ENCODE measurements around the gene ANKRD63. TPM values are rescaled to one million over a fixed set of nuclear protein-coding genes. Genes with fewer than 3 reads are reported as not detected.

ANKRD63 gene
- total RNA-seq, 1 experiment from 2014 or later: 0.46 TPM

GRCh38 chr15:40248006-40248783, 34.7 kb downstream of the ANKRD63 start:
- Histone ChIP-seq H3K4me2 (ENCODE audit: insufficient read depth, insufficient read length, low read length) (no peak overlapping the region), H3K23me2 (ENCODE audit: insufficient read length, low read depth, low read length, poor library complexity, severe bottlenecking) (peaks cover 9% of the 10 kb centered on the region), H2BK20ac (ENCODE audit: low read depth, low read length, poor library complexity, severe bottlenecking) (no peak overlapping the region), H3K14ac (ENCODE audit: insufficient read depth, low read length) (no peak overlapping the region), H3K18ac (ENCODE audit: insufficient read length, low read depth, low read length) (no peak overlapping the region), H3K9me3 (ENCODE audit: control insufficient read depth, low read depth, low read length) (no peaks in the 10 kb centered on the region), H4K91ac (ENCODE audit: insufficient read length, low read depth, low read length) (no peak overlapping the region), H3K79me2 (ENCODE audit: insufficient read depth, low read length) (no peaks in the 10 kb centered on the region), H3K9ac (ENCODE audit: extremely low read depth, insufficient read length, low read length) (no peak overlapping the region), H3K79me1 (ENCODE audit: insufficient read depth, low read depth, low read length, poor library complexity, severe bottlenecking) (no peaks in the 10 kb centered on the region), H2AK5ac (ENCODE audit: insufficient read length, low read length) (no peak overlapping the region), H2BK5ac (ENCODE audit: insufficient read length, low read length) (no peak overlapping the region), H3K27me3 (ENCODE audit: insufficient read depth, low read length) (peaks cover 9% of the 10 kb centered on the region; the same call in 1 of the 2 replicates), H3T11ph (ENCODE audit: low read length) (no peak overlapping the region), H2AFZ (ENCODE audit: low read length) (no peak overlapping the region), H3K56ac (ENCODE audit: insufficient read length, low read depth, low read length) (no peak overlapping the region), H3K4me1 (ENCODE audit: insufficient read depth, low read length) (no peaks in the 10 kb centered on the region), H2BK120ac (ENCODE audit: low read depth, low read length, poor library complexity, severe bottlenecking) (no peak overlapping the region), H4K8ac (replicated peaks; ENCODE audit: insufficient read length, low read depth, low read length) (no peak overlapping the region), H4K20me1 (ENCODE audit: control insufficient read depth, insufficient read depth, insufficient read length) (no peaks in the 10 kb centered on the region), H3K23ac (ENCODE audit: insufficient read length, low read depth, low read length) (no peak overlapping the region), H2BK15ac (ENCODE audit: low read depth, low read length) (no peak overlapping the region), H3K4ac (ENCODE audit: low read depth, low read length) (no peak overlapping the region), H2BK12ac (ENCODE audit: insufficient read length, low read depth, low read length) (no peak overlapping the region), H3K27ac (ENCODE audit: insufficient read length, low read depth, low read length) (no peak overlapping the region), H4K5ac (ENCODE audit: insufficient read length, low read depth, low read length) (no peak overlapping the region)
- WGBS (ENCODE audit: extremely low coverage, insufficient read length, low lambda C conversion rate): no CpG with 5 or more reads among the region's 17 CpGs
- Mint-ChIP-seq H3K27ac (no peak overlapping the region; a peak in 1 of 7 replicates), H3K36me3 (ENCODE audit: insufficient read depth in 1 of 3, low read depth in 3 of 3) (no peaks in the 10 kb centered on the region), H3K4me3 (no peak overlapping the region), H3K9me3 (no peaks in the 10 kb centered on the region), H3K4me1 (peaks cover 18 to 23% of the 10 kb centered on the region in 2 experiments), H3K27me3 (ENCODE audit: low read depth) (peaks cover 32% of the 10 kb centered on the region)
- no peak for TF ChIP-seq CTCF (conservative IDR thresholded peaks at IDR 0.05)
- peak; percentile 23 for DNase-seq
